ENCODE results near the gene WDR45B. TPM values are rescaled to one million over a fixed set of nuclear protein-coding genes. Genes with fewer than 3 reads are reported as not detected.

WDR45B gene
- total and polyA plus RNA-seq, 7 donors = 21.4 to 62.7 (median 32.6) TPM

- intact Hi-C loops (cut with DNase I) = no loop called here
- peak overlapping the region; percentile 69 for H3K4me3 ChIP-seq
Measured at GRCh38 chr17:82592289-82592766, 55.9 kb downstream of the WDR45B start.

GRCh38 chr17:82590881-82591539 lies 57.2 kb downstream of the WDR45B start:
- H3K27ac ChIP-seq = peak overlapping the region; percentile 84
- peaks cover 30% of the 10 kb centered on the region for H3K4me1 ChIP-seq
- peaks cover 0 to 24% of the 10 kb centered on the region in 2 donors for H3K36me3 ChIP-seq (ENCODE audit: insufficient read depth in 1 of 2, low read depth in 1 of 2)
- no peak overlapping the region for H3K4me3 ChIP-seq
- intact Hi-C loops (cut with DNase I) = no loop called here
- no peaks in the 10 kb centered on the region for H3K9me3 ChIP-seq
- TF ChIP-seq CTCF (IDR thresholded peaks at IDR 0.05) = no peak
- ATAC-seq (peak in 2 of 4 donors; percentile 15 to 19), DNase-seq (no peak)
- 42 to 61% (median 46%) methylated on average over 17 of the region's 17 CpGs for WGBS, 3 donors
- H3K27me3 ChIP-seq (ENCODE audit: insufficient read depth in 3 of 3, low read length in 2 of 3) = no peaks in the 10 kb centered on the region

More at GRCh38 chr17:82592289-82592766, 55.9 kb downstream of the WDR45B start:
- peaks cover 0 to 29% of the 10 kb centered on the region in 2 donors for H3K36me3 ChIP-seq (ENCODE audit: insufficient read depth in 1 of 2, low read depth in 1 of 2)
- ATAC-seq (peak in 3 of 4 donors; percentile 5 to 21 (median 17)), DNase-seq (no peak)
- peak overlapping the region; percentile 84 for H3K27ac ChIP-seq
- no peaks in the 10 kb centered on the region for H3K27me3 ChIP-seq (ENCODE audit: insufficient read depth in 3 of 3, low read length in 2 of 3)
- 45 to 76% (median 46%) methylated on average over 9 of the region's 9 CpGs for WGBS, 3 donors
- no peaks in the 10 kb centered on the region for H3K9me3 ChIP-seq
- peaks cover 30% of the 10 kb centered on the region for H3K4me1 ChIP-seq
- TF ChIP-seq CTCF (IDR thresholded peaks at IDR 0.05) = no peak

GRCh38 chr17:82590216-82590615 lies 58.0 kb downstream of the WDR45B start:
- H3K36me3 ChIP-seq (ENCODE audit: insufficient read depth in 1 of 2, low read depth in 1 of 2) = peaks cover 0 to 25% of the 10 kb centered on the region in 2 donors
- peak overlapping the region; percentile 84 for H3K27ac ChIP-seq
- H3K4me1 ChIP-seq = peaks cover 30% of the 10 kb centered on the region
- H3K27me3 ChIP-seq (ENCODE audit: insufficient read depth in 3 of 3, low read length in 2 of 3) = no peaks in the 10 kb centered on the region
- intact Hi-C loops (cut with DNase I) = no loop called here
- H3K4me3 ChIP-seq = no peak overlapping the region
- no peak for TF ChIP-seq CTCF (IDR thresholded peaks at IDR 0.05)
- DNase-seq = no peak
- no peaks in the 10 kb centered on the region for H3K9me3 ChIP-seq
- 76 to 87% (median 82%) methylated on average over 6 of the region's 6 CpGs for WGBS, 3 donors
- no peak for ATAC-seq

GRCh38 chr17:82589851-82590180 lies 58.4 kb downstream of the WDR45B start:
- ATAC-seq (no peak), DNase-seq (no peak)
- H3K4me3 ChIP-seq = no peak overlapping the region
- TF ChIP-seq CTCF (IDR thresholded peaks at IDR 0.05) = no peak
- H3K4me1 ChIP-seq = peaks cover 30% of the 10 kb centered on the region
- H3K27me3 ChIP-seq (ENCODE audit: insufficient read depth in 3 of 3, low read length in 2 of 3) = no peaks in the 10 kb centered on the region
- peaks cover 0 to 29% of the 10 kb centered on the region in 2 donors for H3K36me3 ChIP-seq (ENCODE audit: insufficient read depth in 1 of 2, low read depth in 1 of 2)
- no peaks in the 10 kb centered on the region for H3K9me3 ChIP-seq
- intact Hi-C loops (cut with DNase I) = no loop called here
- H3K27ac ChIP-seq = peak overlapping the region; percentile 21
- WGBS, 3 donors = 70 to 87% (median 78%) methylated on average over 6 of the region's 6 CpGs

Data from psoas muscle (tissue), 8 donors.